OCI-LY7 (cell line): ENCODE measurements around the gene FHIP1A. TPM values are rescaled to one million over a fixed set of nuclear protein-coding genes. Genes with fewer than 3 reads are reported as not detected.

Experiments used
- BruUV-seq: library from RNA; stranded (reverse); fragments of 400-500 nt; replicated peaks from 2 replicates; lab custom pipeline; 2021; lab: Mats Ljungman, UMichigan
- CTCF ChIA-PET: fragments of 300-600 bp; sonication (Branson Sonifier 250); formaldehyde crosslinking; loops from one replicate; lab custom pipeline; 2022; ENCODE audit warnings: antibody characterized with exemption; ENCODE audit not compliant: unreplicated experiment; lab: Charles Lee
- POLR2A ChIA-PET: fragments of 300-600 bp; sonication (Branson Sonifier 250); formaldehyde crosslinking; loops from one replicate; lab custom pipeline; 2022; ENCODE audit warnings: antibody characterized with exemption; lab: Charles Lee
- DNase-seq: peaks from one replicate; pipeline ENCODE4 v3.0.0-alpha.2; 2015; ENCODE audit warnings: low spot score
- H2AFZ ChIP-seq: fragments of 200-600 bp; sonication (generic), shearing (Covaris generic); 2 replicates; pipeline ENCODE4 v1.6.1; 2014; ENCODE audit warnings: mild to moderate bottlenecking, antibody characterized with exemption, low read length, moderate library complexity
- H3K27ac ChIP-seq: fragments of 200-600 bp; sonication (generic); 2 replicates; pipeline ENCODE4 v1.5.1; 2014; ENCODE audit warnings: mixed run types, low read depth, mild to moderate bottlenecking, moderate library complexity, low read length, inconsistent platforms; ENCODE audit not compliant: poor library complexity, severe bottlenecking
- H3K36me3 ChIP-seq: fragments of 200-600 bp; sonication (generic); 2 replicates; pipeline ENCODE4 v1.6.1; 2014; ENCODE audit warnings: mild to moderate bottlenecking, antibody characterized with exemption, low read length, moderate library complexity, mixed read lengths; ENCODE audit not compliant: insufficient read depth
- H3K4me1 ChIP-seq: fragments of 200-600 bp; sonication (generic); 2 replicates; pipeline ENCODE4 v1.5.1; 2014; ENCODE audit warnings: mild to moderate bottlenecking, low read length; ENCODE audit not compliant: insufficient read depth, poor library complexity, severe bottlenecking
- H3K4me2 ChIP-seq: fragments of 200-600 bp; sonication (generic); 2 replicates; pipeline ENCODE4 v1.6.1; 2014; ENCODE audit warnings: mild to moderate bottlenecking, low read length
- H3K4me3 ChIP-seq: fragments of 200-600 bp; sonication (generic); 2 replicates; pipeline ENCODE4 v1.5.1; 2014; ENCODE audit warnings: mild to moderate bottlenecking, low read depth, low read length; ENCODE audit not compliant: poor library complexity, severe bottlenecking
- H3K79me2 ChIP-seq: fragments of 200-600 bp; sonication (generic); 2 replicates; pipeline ENCODE4 v1.6.1; 2016; ENCODE audit warnings: low read depth, mild to moderate bottlenecking, low read length, moderate library complexity, mixed read lengths; ENCODE audit not compliant: insufficient read depth
- H3K9me2 ChIP-seq: fragments of 200-600 bp; sonication (generic); 2 replicates; pipeline ENCODE4 v1.6.1; 2016; ENCODE audit warnings: mild to moderate bottlenecking, low read length, mixed read lengths; ENCODE audit not compliant: insufficient read depth
- H3K9me3 ChIP-seq: fragments of 200-600 bp; sonication (generic); 2 replicates; pipeline ENCODE4 v1.6.1; 2014; ENCODE audit warnings: mild to moderate bottlenecking, mixed run types, low read length, mixed read lengths
- H4K20me1 ChIP-seq: fragments of 200-600 bp; sonication (generic); 2 replicates; pipeline ENCODE4 v1.6.1; 2014; ENCODE audit warnings: mild to moderate bottlenecking, antibody characterized with exemption, low read length, moderate library complexity, mixed read lengths; ENCODE audit not compliant: insufficient read depth
- EZH2phosphoT487 ChIP-seq: fragments of 200-600 bp; sonication (generic); IDR thresholded peaks from 2 replicates; pipeline ENCODE4 v1.6.1; 2018; ENCODE audit warnings: low read depth, borderline replicate concordance, mild to moderate bottlenecking, mixed run types, antibody characterized with exemption, low read length, moderate library complexity, mixed read lengths
- intact Hi-C: fragments of 100-400 bp; cut with micrococcal nuclease; formaldehyde crosslinking; loops from one replicate; pipeline ENCODE4 v1.10.0; 2022; ENCODE audit not compliant: unreplicated experiment
- total RNA-seq, 2 experiments: library from RNA; depleted of rRNA in 1 of 2; stranded (reverse); fragments of >200 nt in 1 of 2; shearing (Covaris generic) in 1 of 2; gene quantifications; 2 replicates each; pipeline ENCODE4 v1.2.3, GENCODE V29; 2014 to 2022
- TF ChIP-seq, protein P1 (sequence below): fragments of 200-600 bp; sonication (generic); conservative IDR thresholded peaks from 2 replicates; pipeline ENCODE4 v1.5.1; 2014; ENCODE audit warnings: mild to moderate bottlenecking, antibody characterized with exemption, low read length, moderate library complexity, mixed read lengths

Gene FHIP1A
- total RNA-seq, 2 experiments from 2014 or later: not detected

DNA sequence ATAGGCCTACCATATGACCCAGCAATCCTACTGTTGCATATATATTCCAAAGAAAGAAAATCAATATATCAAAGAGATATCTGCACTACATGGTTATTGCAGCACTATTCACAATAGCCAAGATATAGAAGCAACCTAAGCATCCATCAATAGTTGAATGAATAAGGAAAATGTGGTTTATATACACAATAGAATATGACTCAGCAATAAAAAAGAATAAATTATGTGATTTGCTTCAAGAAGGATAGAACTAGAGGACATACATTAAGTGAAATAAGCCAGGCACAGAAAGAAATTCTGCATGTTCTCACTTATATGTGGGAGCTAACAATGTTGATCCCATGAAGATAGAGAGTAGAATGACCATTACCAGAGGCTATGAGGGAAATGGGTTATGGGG is 13.1 kb upstream of the FHIP1A start:
- DNase-seq: no peak
- H3K79me2 ChIP-seq: no peaks in the 10 kb centered on the region
- H3K9me3 ChIP-seq: no peaks in the 10 kb centered on the region
- no peak overlapping the region for H2AFZ ChIP-seq
- no peaks in the 10 kb centered on the region for H3K9me2 ChIP-seq
- H3K4me2 ChIP-seq: no peak overlapping the region
- H3K36me3 ChIP-seq: no peaks in the 10 kb centered on the region
- no TSS peak for BruUV-seq
- no peak overlapping the region for H3K27ac ChIP-seq
- ChIA-PET POLR2A (interaction anchor here (0.7 kb wide), 1 partner anchor 907 kb away, joined by 4 read pairs; no protein-coding TSS in a partner anchor), CTCF (no interaction called here)
- H4K20me1 ChIP-seq: no peaks in the 10 kb centered on the region
- no peak overlapping the region for H3K4me3 ChIP-seq
- intact Hi-C loops: no loop called here
- TF ChIP-seq, protein P1, sequence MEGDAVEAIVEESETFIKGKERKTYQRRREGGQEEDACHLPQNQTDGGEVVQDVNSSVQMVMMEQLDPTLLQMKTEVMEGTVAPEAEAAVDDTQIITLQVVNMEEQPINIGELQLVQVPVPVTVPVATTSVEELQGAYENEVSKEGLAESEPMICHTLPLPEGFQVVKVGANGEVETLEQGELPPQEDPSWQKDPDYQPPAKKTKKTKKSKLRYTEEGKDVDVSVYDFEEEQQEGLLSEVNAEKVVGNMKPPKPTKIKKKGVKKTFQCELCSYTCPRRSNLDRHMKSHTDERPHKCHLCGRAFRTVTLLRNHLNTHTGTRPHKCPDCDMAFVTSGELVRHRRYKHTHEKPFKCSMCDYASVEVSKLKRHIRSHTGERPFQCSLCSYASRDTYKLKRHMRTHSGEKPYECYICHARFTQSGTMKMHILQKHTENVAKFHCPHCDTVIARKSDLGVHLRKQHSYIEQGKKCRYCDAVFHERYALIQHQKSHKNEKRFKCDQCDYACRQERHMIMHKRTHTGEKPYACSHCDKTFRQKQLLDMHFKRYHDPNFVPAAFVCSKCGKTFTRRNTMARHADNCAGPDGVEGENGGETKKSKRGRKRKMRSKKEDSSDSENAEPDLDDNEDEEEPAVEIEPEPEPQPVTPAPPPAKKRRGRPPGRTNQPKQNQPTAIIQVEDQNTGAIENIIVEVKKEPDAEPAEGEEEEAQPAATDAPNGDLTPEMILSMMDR: no peak
- no peak for TF ChIP-seq EZH2phosphoT487
- H3K4me1 ChIP-seq: no peaks in the 10 kb centered on the region

DNA sequence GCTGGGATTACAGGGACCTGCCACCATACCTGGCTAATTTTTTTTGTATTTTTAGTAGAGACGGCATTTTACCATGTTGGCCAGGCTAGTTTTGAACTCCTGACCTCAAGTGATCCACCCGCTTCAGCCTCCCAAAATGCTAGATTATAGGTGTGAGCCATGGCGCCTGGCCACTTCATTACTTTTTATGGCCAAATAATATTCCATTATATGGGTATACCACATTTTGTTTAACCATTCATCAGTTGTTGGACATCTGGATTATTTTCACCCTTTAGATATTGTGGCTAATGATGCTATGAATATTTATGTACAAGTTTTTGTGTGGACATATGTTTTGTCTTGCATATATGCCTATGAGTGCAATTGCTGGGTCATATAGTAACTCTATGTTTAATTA is 8.6 kb upstream of the FHIP1A start:
- Histone ChIP-seq H3K27ac (no peak overlapping the region), H3K4me1 (no peaks in the 10 kb centered on the region), H3K9me2 (no peaks in the 10 kb centered on the region), H3K4me3 (no peak overlapping the region), H4K20me1 (no peaks in the 10 kb centered on the region), H3K4me2 (no peak overlapping the region), H3K36me3 (no peaks in the 10 kb centered on the region), H3K9me3 (no peaks in the 10 kb centered on the region), H2AFZ (no peak overlapping the region), H3K79me2 (no peaks in the 10 kb centered on the region)
- BruUV-seq: no TSS peak
- TF ChIP-seq, protein P1: no peak
- TF ChIP-seq EZH2phosphoT487: no peak
- DNase-seq: no peak
- intact Hi-C loops: no loop called here
- ChIA-PET POLR2A (no interaction called here), CTCF (no interaction called here)

DNA sequence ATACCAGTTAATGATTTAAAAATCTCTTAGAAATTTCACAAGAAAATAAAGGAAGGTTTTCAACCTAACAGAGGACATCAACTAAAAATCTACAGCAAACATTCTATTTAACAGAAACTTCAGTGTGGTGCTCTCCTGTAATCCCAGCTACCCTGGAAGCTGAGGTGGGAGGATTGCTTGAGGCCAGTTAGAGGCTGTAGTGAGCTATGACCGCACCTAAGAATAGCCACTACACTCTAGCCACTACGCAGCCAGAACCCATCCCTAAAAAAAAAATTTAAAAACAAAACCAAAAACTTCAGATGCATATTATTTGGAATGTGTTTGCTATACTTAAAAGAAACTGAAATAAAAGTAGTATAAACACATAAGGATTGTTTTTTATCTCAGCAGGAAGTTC is 7.2 kb upstream of the FHIP1A start:
- H3K9me2 ChIP-seq: no peaks in the 10 kb centered on the region
- intact Hi-C loops: no loop called here
- no peaks in the 10 kb centered on the region for H4K20me1 ChIP-seq
- no peaks in the 10 kb centered on the region for H3K36me3 ChIP-seq
- BruUV-seq: no TSS peak
- TF ChIP-seq, protein P1: no peak
- TF ChIP-seq EZH2phosphoT487: no peak
- H3K4me2 ChIP-seq: no peak overlapping the region
- no peak overlapping the region for H2AFZ ChIP-seq
- no peak overlapping the region for H3K27ac ChIP-seq
- no peaks in the 10 kb centered on the region for H3K9me3 ChIP-seq
- no peak for DNase-seq
- H3K4me3 ChIP-seq: no peak overlapping the region
- no peaks in the 10 kb centered on the region for H3K79me2 ChIP-seq
- no peaks in the 10 kb centered on the region for H3K4me1 ChIP-seq
- CTCF ChIA-PET: no interaction called here
- POLR2A ChIA-PET: interaction anchor here (0.7 kb wide), 1 partner anchor 61 kb away, joined by 3 read pairs; no protein-coding TSS in a partner anchor
